Measurements from ENCODE around the gene FBP2.
A peak's percentile ranks its signal among the peaks of the same experiment; 100 is the strongest.
"Not testable (repeated sequence)": the region's sequence is repeated elsewhere in the genome, so short reads cannot be mapped to it uniquely, and the experiment has no call there.

The FBP2 gene

DNA sequence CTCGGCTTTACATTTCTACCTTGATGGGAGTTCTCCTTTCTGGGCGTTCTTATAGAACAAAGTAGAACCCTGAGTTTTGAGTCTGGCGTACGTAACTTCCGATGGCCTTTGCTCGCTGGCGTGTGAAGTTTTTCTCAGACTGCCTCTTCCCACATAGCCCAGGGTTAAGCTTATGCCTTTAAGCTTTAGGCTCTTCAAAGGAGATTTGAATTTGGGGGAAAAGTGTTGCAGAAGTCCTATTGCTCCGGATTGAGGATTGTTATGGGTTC, 13.7 kb upstream of the FBP2 start:
- no peak for DNase-seq (ENCODE audit: low read depth)
- TF ChIP-seq, protein P1, sequence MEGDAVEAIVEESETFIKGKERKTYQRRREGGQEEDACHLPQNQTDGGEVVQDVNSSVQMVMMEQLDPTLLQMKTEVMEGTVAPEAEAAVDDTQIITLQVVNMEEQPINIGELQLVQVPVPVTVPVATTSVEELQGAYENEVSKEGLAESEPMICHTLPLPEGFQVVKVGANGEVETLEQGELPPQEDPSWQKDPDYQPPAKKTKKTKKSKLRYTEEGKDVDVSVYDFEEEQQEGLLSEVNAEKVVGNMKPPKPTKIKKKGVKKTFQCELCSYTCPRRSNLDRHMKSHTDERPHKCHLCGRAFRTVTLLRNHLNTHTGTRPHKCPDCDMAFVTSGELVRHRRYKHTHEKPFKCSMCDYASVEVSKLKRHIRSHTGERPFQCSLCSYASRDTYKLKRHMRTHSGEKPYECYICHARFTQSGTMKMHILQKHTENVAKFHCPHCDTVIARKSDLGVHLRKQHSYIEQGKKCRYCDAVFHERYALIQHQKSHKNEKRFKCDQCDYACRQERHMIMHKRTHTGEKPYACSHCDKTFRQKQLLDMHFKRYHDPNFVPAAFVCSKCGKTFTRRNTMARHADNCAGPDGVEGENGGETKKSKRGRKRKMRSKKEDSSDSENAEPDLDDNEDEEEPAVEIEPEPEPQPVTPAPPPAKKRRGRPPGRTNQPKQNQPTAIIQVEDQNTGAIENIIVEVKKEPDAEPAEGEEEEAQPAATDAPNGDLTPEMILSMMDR (conservative IDR thresholded peaks at IDR 0.05; ENCODE audit: low read depth, low read length): no peak
- no peak overlapping the region for H3K4me3 ChIP-seq (ENCODE audit: low read length)

DNA sequence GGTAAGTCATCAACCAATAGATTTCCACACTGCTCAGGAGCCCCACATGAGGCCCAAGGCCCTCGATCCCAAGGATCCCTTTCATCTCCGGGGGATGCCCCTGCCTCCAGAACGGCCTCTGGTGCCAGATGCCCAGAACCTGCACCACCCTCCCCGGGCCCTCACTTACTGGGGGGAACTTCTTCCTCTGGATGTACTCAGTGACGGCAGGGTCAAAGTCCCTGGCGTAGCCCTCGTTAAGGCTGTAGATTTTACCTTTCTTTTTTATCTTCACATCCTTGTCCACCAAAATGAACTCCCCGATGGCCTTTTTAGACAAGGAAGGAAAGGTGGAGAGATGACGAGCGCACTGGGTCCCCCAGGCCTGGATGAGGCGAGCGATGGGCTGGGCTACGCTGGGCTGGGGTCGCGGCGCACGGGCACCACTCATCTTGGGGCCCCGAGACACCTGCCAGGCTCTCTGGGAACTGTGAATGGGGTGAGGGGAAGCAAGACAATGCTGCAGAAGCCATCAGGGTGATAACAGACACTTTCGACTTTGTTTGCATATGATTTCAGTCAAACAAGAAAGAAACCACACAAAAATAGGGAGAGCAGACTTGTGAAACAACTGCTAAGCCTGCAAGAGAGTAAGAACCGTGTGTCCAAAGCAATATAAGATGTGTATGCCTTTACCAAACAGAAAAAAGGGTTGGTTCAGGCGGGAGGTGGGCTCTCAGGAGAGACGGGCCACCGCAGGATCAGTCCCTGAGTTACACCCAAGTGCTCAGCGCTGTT, 13.2 kb upstream of the FBP2 start:
- DNase-seq (ENCODE audit: low read depth): no peak
- no peak overlapping the region for H3K4me3 ChIP-seq (ENCODE audit: low read length)
- TF ChIP-seq, protein P1 (conservative IDR thresholded peaks at IDR 0.05; ENCODE audit: low read depth, low read length): no peak

DNA sequence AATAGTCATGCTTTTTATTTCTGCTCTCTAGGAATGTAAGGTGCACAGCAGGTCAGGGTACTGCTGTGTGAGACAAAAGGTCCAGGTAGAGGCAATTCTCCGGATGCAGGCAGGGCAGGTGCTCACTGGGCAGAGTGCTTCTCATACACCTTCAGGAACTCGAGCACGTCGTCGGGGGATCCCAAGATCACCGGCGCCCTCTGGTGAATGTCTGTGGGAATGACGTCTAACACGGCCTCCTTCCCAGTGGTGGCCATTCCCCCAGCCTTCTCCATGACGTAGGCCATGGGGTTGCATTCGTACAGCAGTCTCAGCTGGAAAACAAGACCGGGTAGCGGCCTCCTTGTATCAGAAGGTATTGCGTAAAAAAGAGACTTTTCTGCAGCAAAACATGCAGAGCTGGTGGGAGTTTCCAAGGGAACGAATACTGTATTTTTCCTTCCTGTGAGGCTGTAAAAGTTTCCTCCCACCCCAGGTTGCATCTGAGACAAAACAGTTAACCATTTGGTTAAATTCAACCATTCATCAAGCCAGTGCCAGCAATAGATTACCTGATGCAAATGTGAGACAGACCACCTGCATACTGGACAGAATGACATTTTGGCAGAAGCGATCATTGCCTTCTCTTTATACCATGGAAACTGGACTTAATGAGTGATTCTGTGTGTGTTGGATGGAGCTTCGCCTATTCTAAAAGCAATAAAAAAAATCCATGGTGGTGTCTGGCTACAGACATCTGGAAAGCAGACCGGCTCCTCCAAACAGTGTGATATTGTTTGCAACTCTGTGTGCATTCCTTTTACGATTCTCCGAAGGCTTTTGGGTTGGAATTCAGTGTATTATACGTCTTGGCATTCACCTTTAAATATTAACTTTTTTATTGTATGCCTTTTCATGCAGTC, 9.9 kb upstream of the FBP2 start:
- DNase-seq (ENCODE audit: low read depth): no peak
- TF ChIP-seq, protein P1 (conservative IDR thresholded peaks at IDR 0.05; ENCODE audit: low read depth, low read length): peak; percentile 81
- no peak overlapping the region for H3K4me3 ChIP-seq (ENCODE audit: low read length)

DNA sequence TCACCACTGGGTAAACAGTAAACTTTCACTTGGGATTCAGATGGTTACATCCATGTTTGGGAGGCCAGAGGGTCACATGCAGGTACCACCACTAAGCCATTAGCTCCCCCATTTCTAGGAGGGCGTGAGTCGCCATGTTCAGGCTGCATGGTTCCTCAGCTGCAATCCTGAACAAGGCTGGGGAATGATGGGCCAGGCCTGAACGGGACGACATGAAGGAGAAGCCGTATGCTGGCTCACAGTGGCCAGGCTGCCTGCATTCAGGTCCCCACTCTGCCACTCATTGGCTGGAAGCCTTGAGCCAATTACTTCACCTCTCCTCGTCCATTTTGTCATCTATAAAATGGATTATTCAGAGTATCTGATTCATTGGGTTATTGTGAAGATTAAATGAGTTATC, 9.0 kb upstream of the FBP2 start:
- TF ChIP-seq, protein P1 (conservative IDR thresholded peaks at IDR 0.05; ENCODE audit: low read depth, low read length): no peak
- no peak overlapping the region for H3K4me3 ChIP-seq (ENCODE audit: low read length)
- no peak for DNase-seq (ENCODE audit: low read depth)

DNA sequence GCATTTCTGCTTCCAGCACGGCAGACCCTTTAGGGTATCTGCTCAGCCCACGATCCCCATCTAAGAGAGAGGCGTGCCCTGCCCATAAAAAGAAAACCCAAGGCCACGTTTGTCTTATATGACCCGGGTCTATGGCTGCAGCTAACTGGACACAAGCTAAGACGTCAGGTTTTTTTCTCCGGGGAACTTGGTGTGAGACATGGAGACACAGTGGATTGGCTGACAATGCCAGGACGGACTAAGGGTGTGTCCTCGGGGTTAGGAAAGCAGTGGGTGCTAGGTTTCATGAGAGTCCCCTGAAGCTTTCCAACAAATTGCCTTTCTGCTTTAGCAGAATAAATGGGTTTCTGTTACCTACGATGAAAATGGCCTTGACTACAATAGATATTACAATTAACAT, 7.1 kb upstream of the FBP2 start:
- no peak for DNase-seq (ENCODE audit: low read depth)
- H3K4me3 ChIP-seq (ENCODE audit: low read length): no peak overlapping the region
- TF ChIP-seq, protein P1 (conservative IDR thresholded peaks at IDR 0.05; ENCODE audit: low read depth, low read length): no peak

DNA sequence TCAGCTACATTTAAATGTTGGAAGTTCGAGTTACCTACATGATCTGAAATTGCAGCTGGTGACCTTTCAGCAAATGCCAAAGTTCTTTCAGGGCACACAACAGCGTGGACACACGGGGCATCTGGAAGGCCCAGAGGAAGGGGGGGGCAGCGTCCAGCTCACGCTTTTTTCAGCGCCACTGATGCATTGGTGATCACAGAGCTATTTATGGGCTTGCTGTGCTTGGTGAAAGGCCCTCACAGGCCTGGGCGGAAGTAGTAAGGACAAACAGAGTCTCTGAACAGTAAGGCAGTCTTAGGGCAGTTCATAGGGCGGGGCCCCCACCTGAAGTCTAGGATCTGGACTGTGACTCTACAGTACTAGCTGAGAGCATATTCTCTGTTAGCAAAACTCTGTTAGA, 6.6 kb upstream of the FBP2 start:
- no peak overlapping the region for H3K4me3 ChIP-seq (ENCODE audit: low read length)
- TF ChIP-seq, protein P1 (conservative IDR thresholded peaks at IDR 0.05; ENCODE audit: low read depth, low read length): no peak
- DNase-seq (ENCODE audit: low read depth): no peak

DNA sequence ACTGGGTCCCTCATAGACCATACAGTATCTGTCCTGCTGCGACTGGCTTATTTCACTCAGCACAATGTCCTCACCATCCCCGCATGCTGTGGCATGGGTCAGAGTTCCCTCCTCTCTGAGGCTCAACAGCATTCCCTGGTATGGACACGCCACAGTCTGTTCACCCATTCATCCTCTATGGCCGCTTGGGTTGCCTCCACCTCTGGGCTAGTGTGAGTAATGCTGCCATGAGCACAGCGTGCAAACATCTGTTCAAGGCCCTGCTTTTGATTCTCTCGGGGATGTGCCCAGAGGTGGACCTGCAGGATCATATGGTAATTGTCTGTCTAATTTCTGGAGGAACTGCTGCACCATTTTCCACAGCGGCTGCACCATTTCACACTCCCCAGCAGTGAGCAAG, 5.5 kb upstream of the FBP2 start:
- TF ChIP-seq, protein P1 (conservative IDR thresholded peaks at IDR 0.05; ENCODE audit: low read depth, low read length): no peak
- no peak overlapping the region for H3K4me3 ChIP-seq (ENCODE audit: low read length)
- DNase-seq (ENCODE audit: low read depth): no peak

DNA sequence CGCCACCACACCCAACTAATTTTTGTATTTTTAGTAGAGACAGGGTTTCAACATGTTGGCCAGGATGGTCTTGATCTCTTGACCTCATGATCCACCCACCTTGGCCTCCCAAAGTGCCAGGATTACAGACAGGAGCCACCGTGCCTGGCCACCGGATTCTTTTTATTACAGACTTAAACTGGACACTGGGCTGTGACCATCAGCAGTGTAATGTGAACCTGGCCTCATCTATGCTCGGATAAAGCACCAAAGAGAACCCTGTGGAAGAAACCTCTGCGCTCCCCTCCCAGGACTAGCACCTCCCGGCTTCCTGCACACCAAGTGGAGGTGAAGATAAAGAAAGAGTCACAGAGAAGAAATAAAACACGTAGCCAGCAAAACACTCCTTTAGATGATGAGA, 941 bp downstream of the FBP2 start:
- not testable (repeated sequence) for DNase-seq (ENCODE audit: low read depth); H3K4me3 ChIP-seq (ENCODE audit: low read length)
